HG02870 (cell line): ENCODE results near the gene CLRN3.

Source experiments
- ATAC-seq: cut with Tn5 transposase; IDR thresholded peaks from one replicate; pipeline ENCODE4 v1.9.1; 2021; ENCODE audit warnings: mild to moderate bottlenecking, moderate library complexity; ENCODE audit not compliant: unreplicated experiment

The CLRN3 gene

DNA sequence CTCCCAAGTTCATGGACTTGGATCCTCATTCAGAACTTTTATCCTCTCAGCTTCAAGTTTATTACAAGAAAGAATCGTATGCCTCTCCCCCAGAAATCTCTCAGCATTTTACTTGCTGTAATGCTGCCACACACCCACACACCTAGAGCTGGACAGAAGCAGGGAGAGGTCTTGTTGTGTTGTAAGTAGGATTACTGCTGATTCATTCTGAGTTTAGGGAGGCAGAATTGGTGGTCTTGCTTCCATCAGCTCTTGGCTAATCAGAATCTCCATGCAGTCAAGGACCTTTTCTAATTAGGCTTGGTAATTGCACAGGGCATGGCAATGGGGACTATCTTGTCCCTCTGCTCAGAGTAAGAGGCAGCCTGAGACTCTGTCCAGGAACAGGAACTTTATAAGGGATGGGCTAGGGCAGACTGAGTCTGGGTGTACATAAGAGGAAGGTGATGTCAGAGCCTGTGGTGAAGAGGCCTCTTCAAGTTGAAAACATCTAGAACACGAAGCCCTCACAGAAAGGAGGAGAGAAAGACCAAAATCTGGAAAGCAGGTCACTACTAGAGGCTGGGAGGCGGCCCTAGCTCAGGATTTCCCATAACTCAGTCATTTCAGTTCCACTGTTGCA is 7.1 kb upstream of the CLRN3 start:
- no peak for ATAC-seq

GRCh38 chr10:127897177-127897576 is 4.4 kb upstream of the CLRN3 start:
- no peak for ATAC-seq

GRCh38 chr10:127896590-127896989 is 3.8 kb upstream of the CLRN3 start:
- no peak for ATAC-seq

- ATAC-seq: no peak
Observed at GRCh38 chr10:127894146-127894545, 1.4 kb upstream of the CLRN3 start.

DNA sequence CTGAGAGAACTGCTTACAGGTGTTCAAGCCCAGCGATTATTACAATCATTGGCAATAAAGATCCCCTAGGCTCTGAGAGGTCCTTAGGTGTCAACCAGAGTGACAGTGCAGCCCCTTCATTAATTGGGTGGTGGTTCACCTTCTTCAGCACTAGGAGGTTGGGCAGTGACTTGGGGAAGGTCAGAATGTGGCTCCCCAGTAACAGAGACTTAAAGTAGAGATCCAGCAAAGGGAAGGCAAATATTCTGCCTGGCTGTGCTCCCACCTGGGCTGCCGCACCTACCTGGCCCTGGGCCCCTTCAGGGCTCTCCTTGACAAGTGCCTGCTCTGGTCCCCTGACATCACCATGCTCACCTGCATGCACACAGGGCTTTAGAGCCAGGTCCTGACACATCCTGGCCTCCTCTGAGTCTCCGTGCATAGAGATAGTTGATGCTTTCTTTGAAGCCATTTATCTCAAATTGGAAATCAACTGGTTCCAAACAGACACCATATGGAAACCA is 1.9 kb downstream of the CLRN3 start:
- no peak for ATAC-seq

- ATAC-seq: no peak
Observed at GRCh38 chr10:127890216-127890615, 2.5 kb downstream of the CLRN3 start.

DNA sequence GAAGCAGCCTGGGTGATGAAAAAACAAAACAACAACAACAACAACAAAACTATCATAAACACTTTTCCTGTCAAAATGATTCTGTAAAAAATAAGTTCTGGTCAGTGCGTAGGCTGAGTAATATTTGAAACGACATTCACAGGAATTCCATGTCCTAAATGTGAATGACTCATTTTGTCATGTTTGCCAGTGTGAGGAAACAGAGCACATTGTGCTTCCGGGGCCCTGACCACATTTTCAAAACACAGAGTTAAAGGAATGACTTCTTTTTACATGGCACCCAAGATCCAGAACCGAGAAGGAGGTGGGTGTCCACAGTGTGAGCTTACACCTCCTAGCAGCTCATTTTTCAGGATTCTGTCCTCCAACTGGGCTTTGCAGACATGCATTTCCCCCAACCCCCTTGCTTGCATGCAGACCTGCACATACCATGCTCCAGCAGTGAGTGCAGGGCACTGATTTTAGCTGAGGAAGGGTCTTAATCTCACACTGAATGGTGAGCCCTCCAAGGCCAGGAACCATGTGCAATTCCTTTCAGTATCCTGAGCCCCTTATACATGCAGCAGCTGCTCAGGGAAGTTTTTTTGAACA is 3.0 kb downstream of the CLRN3 start:
- no peak for ATAC-seq

GRCh38 chr10:127888521-127889312 is 4.0 kb downstream of the CLRN3 start:
- no peak for ATAC-seq

DNA sequence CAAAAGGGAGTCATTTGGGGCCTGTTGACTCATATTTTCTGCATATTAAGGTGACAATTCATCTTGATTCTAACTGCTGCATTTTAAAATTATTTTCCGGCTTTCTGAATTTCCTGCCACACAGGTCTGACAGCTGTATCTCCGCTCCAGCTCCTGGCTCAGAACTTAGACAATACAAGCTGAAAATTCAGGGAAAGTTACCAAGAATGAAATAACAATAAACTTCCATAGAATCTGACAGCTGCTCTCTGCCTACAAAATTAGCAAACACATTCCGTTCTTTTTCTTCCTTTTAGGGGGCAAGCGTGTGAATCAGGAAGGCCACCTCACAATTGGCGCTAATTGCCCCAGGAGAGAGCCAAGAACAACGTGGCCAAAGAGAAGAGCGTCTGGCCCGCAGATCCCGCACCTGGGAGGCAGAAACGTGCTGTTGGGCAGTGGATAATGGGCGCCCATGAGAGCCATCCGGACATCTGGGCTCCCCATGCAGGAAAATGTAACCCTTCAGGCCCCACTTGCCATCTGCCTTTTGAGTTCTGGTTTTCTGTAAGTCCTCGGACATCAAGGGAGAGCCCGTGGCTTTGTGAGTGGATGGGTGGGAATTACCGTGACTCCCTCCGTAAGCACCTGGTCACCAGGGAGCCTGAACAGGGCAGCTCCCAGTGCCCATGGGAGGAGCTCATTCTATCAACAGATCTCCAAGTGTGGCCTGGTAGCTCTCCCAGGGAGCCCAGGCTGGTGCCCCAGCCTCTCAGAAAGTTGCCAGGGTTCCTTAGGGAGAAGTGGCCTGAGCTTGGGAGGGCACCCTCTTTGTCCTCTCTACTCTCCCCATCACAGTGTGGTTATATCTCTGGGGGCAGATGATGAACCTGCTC is 5.0 kb downstream of the CLRN3 start:
- no peak for ATAC-seq

DNA sequence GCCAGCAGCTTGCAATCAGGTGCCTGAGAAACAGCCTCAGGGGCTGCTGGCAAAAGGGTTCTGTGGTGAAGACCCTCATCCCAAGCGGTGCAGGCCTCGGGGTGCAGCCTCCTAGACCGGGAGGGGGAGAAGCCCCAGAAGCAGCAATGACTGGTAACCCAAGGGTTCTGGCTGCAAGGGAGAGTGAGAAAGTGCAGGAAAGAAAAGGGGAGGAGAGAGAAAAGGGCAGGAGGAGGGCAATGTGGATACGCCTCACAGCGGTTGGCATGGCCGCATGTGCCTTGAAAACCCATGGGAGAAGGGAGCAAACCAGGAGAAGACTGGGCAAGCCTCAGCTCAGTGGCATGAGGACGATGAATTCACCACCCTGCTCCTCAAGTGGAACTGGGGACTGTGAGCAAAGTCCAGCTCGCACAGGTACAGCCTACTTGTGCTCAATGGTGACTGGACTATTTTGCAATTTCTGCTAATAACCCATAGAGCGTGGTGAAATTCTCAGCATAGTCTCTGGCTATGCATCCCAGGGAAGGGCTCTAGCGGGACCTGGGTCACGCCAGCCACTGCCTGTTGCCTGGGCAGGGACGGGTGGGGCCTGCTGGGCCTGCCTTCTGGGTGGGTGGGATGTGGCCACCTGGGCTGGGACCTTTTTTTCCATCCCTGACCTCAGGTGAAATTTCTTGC is 6.2 kb downstream of the CLRN3 start:
- no peak for ATAC-seq

- ATAC-seq: no peak
Observed at GRCh38 chr10:127884501-127884900, 8.2 kb downstream of the CLRN3 start.

DNA sequence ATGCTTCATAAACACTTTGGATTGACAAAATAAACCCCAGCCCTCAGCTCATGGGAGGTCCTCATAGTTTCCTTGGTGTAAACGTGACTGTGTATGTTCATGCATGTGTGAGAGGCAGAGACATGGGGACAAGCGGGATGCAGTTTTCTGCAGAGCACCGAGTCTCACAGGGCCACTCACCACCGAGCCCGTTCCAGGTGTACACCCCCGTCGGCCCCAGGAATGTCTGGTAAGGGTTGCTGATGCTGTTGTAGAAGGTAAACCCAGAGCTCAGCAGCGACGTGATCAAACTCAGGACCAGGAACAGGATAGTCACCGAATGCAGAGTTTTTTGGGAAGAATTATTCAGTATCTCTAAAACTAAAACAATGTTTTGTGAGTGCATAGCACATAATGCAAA is 9.2 kb downstream of the CLRN3 start:
- no peak for ATAC-seq

- no peak for ATAC-seq
Observed at GRCh38 chr10:127882801-127883459, 9.8 kb downstream of the CLRN3 start.

DNA sequence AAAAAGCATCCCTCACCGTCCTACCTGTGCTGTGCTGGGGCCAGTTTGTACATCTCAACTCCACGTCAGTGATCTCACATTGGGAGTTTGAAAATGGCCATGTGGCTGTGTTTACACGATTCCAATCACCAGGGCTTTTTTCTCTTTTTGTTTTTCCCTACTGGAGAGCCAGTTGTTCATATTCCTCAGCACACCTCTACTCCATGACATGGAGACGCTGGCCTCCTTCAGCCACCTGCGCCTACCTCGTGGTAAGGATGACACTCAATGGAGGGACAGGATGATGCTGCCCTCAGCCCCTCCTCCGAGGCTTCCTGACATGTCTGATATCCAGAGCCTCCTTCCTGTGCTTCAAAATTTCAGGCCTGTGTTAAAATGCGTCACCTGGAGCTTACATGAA is 10.3 kb downstream of the CLRN3 start:
- no peak for ATAC-seq

- no peak for ATAC-seq
Observed at GRCh38 chr10:127881262-127881661, 11.5 kb downstream of the CLRN3 start.

GRCh38 chr10:127880557-127880956 is 12.2 kb downstream of the CLRN3 start:
- ATAC-seq: no peak

GRCh38 chr10:127878475-127879055 is 14.2 kb downstream of the CLRN3 start:
- ATAC-seq: no peak

- no peak for ATAC-seq
Observed at GRCh38 chr10:127877699-127878098, 15.0 kb downstream of the CLRN3 start.

- no peak for ATAC-seq
Observed at GRCh38 chr10:127877116-127877515, 15.6 kb downstream of the CLRN3 start.

DNA sequence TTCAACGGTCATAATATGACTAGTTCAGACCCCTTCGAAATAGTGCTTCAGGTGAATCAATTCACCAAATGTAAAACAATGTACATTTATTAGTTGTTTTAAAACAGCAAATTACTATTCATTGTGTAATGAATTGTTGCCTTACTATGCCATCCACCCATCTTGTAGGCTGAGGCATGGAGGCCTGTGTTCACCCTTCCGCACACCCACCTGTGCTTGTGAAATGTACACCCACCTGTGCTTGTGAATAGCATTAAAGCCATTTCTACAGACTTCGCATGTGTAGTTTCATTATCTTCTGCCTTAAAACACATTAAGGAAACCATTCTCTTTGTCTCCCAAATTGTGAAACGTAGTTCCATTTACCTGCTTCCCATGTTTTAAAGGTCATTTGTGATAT is 16.8 kb downstream of the CLRN3 start:
- ATAC-seq: no peak
